D341Med (cell line): Measurements from ENCODE around the gene GNG8.

ENCODE experiments used
- DNase-seq: peaks from one replicate; pipeline ENCODE4 v3.0.0; 2012; ENCODE audit warnings: low spot score

GNG8 gene

DNA sequence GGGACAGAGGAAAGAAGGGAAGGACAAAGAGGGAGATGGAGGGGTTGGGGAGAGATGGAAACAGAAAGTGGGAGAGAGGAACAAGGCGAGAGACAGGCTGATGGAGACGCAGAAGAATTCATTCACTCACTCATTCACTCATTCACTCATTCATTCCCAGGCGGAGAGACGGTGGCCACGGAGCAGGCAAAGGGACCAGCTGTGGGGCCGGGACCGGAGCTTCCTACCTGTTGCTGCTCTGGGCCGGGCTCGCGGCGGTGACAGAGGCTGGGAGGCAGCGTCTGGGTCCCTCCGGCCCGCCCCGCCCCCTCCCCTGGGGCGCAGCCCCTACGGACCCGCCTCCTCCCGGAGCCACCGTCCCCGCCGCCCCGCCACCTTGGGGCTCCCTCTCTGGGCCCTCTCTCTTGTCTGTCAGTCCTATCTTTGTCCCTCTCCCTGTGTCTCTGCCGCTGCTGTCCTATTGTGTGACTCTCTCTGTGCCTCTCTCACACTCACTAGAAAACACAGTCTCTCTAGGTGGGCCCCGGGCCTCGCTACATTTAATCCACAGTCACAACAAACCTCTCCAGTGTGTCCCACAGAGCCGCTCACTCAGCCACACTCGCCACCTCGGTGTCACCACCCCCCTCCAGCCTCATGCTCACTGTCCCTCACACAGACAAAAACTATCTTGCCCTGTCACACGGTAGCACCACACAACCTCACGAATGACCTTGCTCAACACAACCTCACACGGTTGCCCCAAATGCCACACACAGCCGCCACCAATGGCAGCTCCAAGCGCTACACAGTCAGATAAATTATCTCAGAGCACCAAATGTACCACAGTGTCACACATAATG, at the start of gene GNG8:
Gene GNG8 (minus strand): TSS at position 283 of the 842 bp plus-strand sequence. CDS start 1,520 bp downstream, outside the sequence.
- no peak for DNase-seq

DNA sequence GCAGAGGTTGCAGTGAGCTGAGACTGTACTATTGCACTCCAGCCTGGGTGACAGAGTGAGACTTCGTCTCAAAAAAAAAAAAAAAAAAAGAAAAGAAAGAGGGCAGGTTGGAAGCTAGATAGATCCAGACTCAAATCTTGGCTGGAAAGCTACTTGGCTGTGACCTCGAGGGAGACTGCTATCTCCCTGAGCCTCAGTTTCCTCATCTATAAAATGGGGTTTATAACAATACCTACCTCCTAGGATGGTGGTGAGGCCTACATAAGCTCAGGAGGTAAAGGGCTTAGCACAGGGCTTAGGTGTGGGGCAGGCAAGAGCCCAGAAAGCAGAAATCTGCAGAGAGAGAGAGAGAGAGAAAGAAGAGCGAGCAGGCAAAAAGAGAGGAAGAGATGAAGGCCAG, 49.2 kb upstream of the GNG8 start:
- no peak for DNase-seq

DNA sequence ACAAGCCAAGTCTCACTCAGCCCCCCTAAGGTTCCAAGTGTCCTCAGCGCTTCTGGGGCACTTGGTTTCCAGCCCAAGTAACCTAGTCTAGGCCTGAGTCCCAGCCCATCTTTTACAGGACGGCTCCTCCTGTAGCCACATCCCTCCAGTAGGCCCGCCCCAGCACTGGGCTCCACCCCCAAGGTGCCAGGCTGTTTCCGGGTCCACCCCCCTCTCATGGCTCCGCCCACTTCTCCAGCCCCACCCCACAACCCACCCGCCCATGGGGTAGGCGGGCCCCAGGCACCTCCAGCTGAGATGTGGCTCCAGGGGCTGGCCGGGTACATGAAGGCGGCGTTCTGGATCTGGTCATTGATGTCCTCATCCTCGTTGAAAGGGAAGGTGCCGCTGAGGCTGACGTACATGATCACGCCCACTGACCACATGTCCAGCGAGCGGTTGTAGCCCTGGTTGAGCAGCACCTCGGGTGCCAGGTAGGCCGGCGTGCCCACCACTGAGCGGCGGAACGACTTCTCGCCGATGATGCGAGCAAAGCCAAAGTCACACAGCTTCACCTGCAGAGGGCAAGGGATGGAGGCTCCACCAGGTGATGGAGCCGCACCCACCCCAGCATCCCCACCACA, 42.2 kb upstream of the GNG8 start:
- peak; percentile 61 for DNase-seq

DNA sequence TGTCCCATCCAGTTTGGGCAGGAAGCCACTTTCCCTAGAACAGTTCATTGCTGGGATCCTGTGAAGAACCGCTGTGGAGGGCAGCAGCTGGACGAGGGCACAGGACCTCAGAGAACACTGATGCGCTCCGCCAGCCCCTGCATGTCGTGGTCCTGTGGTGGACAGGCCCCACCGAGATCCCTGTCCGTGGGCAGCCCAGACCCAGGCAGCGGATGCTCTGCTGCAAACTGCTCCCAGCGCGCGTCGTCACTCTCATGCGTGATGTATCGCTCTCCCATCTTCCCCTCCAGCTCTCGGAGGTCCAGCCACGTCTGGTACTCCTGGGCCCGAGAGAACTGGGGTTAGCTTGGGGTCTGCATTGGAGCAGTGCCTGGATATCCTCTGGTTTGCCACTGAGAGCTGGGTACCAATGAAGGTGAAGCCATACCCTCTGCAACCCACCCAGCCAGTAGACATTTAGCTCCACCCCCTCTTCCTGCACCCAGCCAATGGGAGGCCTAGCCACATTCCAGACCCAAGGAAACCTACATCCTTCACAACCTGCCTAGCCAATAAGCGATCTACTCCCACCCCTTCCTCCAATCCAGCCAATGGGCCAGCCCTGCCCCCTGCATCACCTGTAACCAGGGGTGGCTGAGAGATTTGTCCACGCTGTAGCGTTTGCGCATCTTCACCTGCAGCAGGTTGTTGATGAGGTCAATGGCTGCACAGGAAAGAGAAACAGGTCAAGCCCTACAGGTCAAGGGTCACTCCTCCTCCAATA, 38.6 kb upstream of the GNG8 start:
- peak; percentile 59 for DNase-seq

DNA sequence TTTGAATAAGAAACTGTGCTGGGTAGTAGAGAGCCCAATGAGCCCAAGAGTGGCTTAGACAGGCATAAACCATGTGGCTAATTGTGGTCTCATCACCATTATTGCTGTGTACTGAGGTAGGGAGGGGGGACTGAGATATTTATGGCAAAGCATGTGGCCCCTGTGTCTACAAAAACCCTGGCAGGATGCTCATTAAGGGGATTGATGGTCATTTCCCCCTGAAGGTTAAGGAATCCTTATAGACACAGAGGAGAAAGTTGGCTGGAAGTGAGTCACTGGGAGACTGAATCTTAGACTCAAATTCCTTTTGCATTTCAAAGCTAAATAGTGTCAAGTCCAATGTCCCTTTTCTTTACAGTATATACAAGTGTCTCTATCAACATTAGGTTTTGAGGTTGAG, 34.8 kb upstream of the GNG8 start:
- no peak for DNase-seq

DNA sequence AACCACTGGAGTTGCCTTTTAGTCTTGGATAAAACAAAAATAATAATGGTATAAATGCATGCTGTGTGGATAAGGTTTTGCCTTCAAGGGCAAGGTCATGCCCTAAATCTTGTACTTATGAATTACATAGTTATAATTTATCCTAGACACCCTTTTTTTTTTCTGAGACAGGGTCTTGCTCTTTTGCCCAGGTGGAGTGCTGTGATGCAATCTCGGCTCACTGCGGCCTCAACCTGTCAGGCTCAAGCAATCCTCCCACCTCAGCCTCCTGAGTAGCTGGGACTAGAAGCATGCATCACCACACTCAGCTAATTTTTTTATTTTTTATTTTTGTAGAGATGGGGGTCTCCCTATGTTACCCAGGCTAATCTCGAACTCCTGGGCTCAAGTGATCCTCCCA, 32.7 kb upstream of the GNG8 start:
- no peak for DNase-seq

DNA sequence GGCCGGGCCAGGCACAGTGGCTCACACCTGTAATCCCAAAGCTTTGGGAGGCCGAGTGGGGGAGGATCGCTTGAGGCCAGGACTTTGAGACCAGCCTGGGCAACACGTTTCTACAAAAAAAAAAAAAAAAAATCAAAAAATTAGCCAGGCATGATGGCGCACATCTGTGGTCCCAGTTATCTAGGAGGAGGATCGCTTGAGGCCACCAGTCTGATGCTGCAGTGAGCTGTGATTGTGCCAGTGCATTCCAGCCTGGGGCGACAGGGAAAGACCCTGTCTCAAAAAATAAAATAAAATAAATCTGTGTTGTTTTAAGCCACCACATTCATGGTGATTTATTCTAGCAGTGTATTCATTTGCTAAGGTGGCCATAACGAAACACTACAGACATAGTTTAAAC, 29.1 kb upstream of the GNG8 start:
- no peak for DNase-seq

DNA sequence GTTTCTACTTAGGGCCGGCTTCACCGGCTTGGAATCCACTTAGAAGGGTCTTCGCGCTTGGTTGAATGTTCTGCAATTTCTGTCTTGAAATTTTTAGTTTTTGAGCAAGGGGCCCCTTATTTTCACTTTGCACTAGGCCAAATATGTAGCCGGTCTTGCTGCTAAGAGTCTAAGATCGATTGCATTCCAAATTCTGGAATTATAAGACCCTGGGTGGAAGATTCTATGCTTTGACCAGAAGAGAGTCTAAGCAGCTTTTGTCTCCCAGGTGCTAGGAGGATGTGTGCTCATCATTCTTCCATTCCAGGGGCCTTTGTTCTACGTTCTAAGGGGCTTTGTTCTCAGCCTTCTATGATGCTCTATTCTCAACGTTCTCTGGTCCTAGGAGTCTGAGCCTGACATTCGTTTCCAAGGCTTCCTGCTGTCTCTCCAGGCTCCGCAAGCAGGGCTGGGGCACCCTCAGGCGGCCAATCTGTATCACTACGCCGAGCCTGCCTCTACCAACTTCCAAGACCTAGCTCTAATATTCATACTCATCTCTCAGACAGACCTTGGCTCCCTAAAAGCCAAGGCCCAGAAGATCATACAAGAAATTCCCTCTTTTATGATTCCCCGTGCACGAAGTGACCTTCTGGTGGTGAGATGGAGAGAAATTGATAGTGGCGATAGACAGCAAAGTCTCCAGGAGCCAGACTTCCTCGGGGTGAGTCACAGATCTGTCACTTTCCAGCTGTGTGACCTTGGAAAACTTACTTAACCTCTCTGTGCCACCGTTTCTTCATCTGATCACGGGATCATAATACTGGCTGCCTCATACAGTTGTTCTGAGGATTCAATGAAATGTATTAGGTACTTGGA, 26.0 kb upstream of the GNG8 start:
- DNase-seq: peak; percentile 86

DNA sequence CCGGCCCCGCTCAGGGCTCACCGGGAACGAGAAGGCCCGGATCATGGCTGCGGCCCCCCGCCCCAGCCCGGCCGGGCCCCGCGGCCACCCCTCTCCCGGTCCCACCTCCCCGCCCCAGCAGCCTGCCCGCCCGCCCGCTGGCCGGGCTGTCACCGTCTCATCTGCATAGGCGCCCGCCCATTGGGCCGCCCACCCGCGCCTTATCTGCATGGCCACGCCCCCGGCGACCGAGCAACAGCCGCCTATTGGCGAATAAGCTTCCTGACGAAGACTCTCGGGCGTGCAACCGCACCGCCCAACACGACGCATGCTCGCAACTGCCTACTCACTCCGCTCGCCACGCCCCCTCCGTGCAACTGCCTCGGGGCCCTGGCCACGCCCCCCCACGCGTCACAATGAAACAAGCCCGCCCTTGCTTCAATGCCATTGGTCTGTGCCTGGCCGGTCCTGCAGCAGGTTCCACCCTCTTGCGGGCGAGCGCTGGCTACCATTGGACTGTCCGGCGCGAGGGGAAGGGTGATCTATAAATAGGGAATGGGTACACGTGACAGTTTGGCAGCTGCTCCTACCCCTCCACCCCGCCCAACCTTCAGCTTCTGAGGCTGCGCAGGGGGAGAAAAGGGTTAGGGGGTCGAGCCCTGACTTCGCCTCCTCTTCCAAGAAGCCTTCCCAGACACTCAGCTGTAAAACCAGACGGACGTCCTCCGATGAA, 25.2 kb upstream of the GNG8 start, which contains the start of gene DACT3:
Gene DACT3 (minus strand): TSS at position 163 of the 712 bp plus-strand sequence. CDS start 118 bp downstream, at position 45.
- DNase-seq: peak; percentile 99

DNA sequence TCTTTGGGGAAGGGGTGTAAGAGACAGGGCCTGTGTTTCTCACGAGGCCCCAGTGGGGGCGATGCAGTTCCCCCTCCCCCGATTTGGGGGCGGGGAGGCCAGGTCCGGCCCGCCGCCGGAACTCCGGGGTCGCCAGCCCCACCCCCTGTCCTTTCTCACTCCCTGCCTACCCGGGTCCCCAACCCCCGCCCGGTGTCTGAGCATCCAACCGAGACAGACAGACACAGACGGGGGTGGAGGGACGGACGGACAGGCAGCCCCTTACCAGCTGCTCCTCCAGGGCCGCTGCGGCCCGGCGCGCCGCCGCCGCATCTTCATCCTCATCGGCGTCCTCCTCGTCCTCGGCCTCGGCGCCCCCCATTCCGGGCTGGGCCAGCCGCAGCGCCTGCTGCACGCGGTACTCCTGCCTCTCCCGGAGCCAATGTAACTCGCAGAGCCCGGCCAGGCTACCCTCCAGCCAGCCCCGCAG, 24.6 kb upstream of the GNG8 start:
- DNase-seq: no peak

DNA sequence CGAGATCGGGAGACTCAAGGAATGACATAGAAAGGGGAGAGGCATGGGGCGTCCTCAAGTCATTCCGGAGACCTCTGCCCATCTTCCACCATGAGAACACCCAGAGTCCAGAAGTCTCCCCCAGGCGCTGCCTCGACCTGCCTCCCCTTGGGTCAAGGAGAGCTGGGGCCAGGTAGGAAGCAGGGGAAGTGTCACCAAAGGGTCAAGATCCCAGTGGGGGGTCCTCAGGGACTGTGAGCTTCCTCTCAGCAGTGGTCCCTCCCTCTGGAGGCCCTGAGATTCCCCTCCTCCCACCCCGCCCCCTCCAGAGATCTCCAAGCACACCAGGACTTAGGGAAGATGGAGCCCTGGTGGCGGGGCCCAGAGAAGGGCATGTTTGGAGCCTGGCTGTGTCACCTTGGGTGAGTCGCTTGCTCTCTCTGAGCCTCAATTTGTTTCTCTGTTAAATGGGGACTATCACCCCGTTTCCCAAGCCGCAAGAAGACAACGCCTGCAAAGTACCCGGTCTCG, 24.1 kb upstream of the GNG8 start:
- DNase-seq: peak; percentile 38

DNA sequence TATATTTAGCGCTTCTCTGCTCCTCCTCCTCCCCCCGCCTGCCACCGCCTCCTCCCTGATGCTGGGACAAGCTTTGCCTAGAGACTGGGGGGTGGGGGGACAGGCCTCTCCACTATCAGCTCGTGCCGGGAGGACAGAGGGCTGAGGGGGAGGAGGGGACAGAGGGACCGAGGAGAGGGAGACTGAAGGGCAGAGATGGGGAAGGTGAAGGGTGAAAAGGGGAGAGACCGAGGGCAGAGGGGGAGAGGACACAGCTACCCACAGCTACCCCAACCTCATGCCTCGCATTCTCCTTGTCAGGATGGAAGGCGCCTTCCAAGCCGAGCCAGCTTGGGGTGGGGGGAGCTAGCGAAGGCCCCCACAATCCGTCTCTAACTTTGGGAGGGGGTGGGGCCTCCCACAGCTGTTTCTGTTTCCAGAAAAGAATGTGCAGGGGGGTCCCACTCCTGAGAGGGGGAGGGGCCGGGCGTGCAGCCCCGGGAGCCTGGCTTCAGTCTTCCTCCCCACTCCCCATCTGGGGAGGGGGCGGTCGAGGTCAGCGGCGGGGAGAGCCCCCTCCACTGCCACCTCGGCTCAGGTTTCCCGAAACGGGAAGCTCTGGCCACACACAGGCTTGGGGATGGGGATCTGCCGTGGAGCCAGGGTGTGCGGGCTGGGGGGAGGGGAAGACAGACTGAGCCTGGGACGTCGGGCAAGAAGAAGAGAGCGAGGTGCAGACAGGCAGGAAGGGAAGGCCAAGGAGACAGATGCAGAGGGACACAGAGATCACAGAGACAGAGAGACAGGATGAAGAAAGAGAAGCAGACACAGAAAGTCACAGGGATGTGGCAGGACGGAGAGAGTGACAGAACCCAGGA, 23.4 kb upstream of the GNG8 start:
- DNase-seq: peak; percentile 48

DNA sequence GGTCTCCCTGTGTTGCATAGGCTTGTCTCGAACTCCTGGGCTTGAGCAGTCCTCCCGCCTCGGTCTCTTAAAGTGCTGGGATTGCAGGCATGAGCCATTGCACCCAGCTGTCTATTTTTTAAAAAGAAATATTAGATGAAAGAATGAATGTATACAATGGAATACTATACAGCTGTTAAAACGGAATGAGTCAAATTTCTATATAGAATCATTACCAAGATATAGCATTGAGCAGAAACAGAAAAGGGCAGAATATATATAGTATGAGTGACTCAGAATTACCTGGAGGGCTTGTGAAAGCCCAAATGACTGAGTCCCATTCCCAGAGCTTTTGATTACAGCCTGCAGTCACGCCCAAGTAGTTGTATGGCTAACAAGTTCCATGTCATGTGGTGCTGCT, 20.5 kb upstream of the GNG8 start:
- no peak for DNase-seq

DNA sequence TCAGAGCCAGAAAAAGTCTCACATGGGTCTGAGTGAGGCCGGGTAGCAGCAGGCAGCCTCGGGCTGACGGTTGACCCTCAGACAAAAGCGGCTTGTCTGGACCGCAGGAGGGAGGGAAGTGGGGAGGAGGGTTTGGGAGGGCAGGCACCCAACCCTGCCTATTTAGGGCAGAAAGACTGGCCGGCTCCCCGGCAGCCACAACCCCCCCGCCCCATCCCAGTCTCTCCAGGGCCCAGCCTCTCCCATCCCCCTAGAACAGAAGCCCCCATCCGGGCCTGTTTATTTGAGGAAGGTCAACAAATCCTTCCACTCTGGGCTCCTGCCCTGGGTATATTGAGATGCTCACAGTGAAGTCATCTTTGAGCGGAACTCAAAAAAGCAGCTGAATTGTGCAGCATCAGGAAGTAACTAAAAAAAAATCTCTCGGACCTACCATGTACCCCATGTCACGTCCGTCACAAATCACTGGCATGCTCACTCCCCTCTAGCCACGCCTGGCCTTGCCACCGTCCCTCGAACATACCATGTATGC, 18.7 kb upstream of the GNG8 start:
- DNase-seq: no peak

DNA sequence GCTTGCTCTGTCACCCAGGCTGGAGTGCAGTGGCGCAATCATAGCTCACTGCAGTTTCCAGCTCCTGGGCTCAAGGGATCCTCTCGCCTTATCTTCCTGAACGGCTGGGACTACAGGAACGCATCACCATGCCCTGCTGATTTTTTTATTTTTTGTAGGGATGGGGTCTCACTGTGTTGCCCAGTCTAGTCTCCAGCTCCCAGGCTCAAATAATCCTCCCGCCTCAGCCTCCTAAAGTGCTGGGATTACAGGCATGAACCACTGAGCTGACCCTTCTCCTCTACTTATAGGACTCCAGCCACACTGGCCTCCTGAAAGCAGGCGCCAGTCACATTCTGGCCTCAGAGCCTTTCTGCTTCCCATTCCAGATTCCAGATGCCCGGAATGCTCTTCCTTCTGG, 14.4 kb upstream of the GNG8 start:
- no peak for DNase-seq

DNA sequence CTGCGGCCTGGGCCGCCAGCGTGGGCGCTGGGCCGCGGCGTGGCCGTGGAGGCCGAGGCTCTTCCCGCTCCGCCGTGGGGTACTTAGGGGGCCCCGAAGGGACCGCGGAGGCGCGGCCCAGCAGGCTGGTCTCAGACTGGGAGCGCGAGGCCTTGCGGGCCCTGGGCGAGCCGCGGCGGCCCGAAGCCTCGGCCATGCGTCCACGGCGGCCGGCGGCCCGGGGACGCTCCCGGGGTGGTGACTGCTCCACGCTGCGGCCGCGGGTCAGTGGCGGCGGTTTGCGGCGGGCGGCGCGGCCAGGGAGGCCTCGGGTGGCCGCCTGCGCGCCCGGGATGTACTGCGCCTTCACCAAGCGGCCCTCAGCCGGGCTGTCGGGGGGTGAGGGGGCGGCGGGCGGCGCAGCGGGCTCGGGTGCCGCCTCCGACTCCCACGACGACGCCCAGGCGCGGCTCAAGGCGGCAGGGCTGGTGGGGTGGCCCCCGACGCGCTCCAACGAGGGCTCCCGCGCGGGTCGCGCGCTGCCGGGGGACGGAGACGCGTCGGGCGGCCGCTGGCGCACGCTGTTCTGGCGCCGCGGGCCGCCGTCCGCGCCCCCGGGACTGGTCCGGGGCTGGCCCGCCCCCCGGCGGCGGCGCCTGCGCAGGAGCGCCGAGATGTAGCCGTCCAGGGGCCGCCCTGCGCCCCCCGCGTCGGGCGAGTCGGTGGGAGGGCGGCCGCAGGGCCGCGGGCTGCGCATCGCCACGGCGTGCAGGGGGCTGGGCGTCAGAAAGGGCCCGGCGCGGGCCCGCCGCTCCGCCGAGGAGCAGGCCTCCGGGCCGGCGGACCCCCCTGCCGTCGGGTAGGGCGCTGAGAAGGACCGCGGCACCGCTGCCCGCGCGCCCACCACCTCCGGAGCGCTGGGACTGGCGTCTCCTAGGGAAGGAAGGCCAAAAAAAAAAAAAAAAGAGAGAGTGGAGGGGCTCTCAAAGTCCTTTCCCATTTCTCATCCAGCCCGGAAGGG, 13.3 kb upstream of the GNG8 start:
- peak; percentile 63 for DNase-seq

DNA sequence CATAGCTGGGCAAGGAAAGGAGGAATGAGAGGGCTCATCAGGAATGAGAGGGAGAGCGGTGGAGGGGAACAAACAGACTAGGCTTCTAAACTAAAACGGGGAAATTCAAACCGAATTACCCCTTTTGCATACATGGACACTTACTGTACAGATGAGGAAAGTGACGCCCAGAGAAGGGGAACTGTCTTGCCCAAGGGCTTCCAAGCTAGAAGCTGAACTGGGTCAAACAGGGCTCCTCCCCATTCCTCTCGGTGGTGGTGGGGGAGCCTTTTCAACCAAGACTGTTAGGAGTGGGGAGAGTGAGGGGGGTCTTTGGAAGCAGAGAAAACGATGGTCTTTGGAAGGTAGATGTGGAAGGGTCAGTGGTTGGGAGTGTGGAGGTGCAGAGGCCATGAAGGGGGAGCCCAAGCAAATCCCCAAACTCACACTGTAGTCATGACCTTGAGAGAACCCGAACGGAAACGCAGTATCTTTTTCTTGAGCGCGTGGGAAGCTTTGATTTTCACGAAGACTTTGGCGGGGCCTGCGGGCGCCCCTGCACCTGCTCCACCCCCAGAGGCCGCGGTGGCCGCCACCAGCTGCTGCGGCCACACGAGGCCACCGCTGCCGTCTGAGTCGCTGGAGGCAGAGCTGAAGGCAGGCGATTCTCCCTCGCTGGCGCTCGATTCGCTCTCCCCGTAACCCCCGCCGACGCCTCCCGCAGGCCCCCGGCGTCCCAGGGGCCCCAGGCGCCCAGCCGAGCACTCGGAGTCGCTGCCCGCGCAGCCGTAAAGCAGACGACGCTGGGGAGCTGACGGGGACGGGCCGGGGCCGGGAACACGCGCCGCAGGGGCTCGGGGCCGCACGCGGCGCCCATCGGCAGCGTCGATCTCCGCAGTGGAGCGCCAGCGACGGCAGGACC, 12.3 kb upstream of the GNG8 start:
- peak; percentile 30 for DNase-seq
